ENCODE measurements around the gene NTM.

The NTM gene

DNA sequence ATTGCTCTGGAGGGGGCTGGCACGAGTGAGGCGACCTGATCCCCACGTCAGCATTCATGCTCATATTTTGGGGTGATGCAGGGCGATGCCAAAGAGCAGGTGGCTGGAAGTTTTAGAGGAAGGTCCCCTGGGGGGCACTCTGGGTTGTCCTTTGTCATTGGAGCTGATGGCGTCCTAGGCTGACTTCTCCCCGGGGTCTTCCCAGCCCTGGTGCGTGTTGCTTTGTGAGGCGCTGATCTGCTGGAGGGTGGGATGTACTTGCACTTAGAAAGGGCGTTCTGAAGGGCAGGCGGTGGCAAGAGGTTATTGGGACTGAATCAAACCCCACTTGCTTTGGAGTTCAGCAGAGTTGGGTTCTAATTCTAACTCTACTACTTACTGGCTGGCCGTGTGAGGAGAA lies 313.3 kb downstream of the NTM start:
- DNase-seq (ENCODE audit: low read depth in 3 of 3, low spot score in 1 of 3) = no peak

DNA sequence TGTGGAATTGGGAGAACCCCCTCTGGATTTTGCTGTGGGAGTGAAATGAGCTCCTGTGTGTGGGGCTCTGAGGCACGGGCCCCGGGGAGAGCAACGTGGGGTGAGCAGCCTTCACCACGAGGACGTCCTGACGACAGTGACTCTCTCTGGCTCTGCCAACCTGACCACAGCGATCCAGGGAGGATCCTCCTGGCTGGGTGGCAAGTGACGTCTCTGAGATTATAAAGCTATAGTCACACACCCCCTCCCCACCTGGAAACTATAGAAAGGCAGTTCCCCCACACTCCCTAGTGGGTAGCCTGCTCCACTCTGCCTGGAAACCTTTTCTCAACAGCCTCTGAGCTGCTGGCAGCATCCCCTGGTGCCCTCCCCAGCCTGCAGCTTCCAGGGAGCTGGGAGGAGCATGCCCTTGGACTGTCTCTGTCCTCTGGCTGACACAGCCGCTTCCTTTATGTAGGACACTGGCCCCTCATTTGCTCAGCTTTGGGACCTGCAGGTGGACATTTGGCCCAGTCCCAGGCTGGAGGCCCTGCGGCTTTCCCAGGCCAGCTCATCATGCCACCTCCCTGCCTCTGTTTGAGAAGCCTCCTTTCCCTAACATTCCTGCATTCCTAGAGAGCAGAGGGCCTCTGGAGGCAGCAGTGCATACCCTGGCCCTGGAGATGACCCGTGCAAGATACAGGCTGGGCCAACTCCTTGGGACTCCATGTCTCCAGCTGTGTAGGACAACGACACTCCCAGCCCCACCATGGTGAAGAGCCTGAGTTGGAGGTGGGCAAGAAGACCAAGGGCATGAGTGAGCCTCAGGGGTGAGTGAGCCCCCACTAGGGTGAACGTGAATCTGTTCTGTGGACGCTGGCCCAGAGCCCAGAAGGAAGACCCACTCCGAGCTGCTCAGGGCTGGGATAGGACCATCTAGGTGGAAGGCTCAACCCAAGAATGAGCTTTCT lies 314.0 kb downstream of the NTM start:
- DNase-seq (ENCODE audit: low read depth in 3 of 3, low spot score in 1 of 3) = no peak

DNA sequence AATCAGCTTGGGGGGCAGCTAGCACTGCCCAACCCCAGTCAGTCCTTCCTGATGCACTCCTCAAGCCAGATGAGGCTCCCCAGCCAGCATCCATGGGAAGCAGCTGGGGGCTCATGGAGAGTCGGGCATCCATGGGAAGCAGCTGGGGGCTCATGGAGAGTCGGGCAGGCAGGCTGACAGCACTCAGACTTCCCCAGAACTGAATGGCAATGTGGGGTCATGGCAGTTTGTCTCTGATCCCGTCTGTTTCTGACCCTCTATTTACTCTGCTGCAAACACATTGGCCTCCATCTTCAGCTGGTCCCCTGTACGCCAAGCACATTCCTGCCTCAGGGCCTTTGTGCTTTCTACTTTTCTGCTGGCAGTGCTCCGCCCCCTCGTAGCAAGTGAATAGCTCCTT lies 314.8 kb downstream of the NTM start:
- no peak for DNase-seq (ENCODE audit: low read depth in 3 of 3, low spot score in 1 of 3)

DNA sequence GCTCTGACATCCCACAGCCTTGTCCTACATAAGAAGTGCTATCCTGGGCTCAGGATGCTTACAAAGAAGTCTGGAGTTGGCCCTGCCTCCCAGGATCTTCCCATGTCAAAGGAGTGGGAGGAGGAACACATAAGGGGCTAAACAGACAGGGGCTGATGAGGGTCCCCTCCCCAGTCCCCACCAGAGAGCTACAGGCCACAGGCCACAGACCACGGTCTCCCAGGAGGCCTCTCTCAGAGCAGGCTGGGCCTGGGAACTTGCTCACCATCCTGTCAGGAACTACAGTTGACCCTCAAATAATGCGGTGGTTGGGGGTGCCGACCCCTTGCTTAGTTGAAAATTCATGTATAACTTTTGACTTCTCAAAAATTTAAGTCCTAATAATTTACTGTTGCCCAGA lies 315.5 kb downstream of the NTM start:
- no peak for DNase-seq (ENCODE audit: low read depth in 3 of 3, low spot score in 1 of 3)

DNA sequence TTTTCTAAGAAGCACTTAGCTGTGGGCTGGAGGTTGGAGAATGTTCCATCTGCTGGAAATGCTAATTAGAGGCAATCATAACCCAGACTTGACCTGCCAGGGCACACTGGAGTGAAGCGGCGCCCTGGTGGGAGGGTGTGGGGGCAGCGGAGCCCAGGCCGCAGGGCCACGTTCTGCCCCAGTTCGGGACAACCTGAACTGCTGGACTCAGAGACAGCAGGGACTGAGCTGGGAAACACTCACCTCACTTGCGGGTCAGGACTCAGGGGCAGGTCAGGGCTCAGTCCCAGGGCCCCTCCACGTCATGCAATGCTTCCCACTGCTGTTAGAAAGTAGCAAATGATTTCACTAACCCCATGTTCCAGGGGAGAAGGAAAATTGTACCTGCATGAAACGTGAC lies 316.4 kb downstream of the NTM start:
- DNase-seq (ENCODE audit: low read depth in 3 of 3, low spot score in 1 of 3) = no peak

DNA sequence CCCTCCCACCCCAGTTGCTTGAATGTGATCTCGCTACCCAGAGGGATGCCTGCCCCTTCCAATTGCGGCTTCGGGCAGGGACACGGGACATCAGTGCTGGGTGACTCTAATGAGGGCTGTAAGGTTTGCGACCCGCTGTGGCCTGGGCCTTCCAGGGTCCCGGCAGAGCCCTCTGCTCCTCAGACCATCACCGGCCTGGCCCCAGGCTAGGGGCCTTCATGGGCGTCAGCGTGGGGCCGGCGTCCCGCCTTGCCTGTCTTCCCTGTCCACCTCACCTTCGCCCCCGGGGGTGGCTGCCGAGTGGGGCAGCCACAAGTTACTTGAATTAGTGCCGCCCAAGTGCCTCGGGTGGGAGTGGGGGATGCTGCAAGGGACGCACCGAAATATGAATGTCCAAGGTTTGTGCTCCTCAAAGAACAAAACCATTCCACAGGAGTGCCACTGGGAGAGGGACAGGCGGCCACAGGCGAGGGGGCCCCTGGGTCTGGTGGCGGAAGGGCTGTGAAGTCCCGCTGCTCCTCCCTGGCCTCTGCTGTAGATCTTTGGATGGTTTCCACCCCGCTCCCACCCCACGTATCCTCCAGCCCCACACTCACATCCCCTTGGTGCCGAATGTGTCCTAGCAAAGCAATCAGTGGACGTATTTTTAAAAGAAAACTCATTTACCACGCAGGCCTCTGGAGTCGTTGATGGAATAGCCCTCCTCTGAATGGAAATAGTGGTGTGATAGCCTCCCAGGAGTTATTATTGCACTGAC lies 317.1 kb downstream of the NTM start:
- DNase-seq (ENCODE audit: low read depth in 3 of 3, low spot score in 1 of 3) = no peak

DNA sequence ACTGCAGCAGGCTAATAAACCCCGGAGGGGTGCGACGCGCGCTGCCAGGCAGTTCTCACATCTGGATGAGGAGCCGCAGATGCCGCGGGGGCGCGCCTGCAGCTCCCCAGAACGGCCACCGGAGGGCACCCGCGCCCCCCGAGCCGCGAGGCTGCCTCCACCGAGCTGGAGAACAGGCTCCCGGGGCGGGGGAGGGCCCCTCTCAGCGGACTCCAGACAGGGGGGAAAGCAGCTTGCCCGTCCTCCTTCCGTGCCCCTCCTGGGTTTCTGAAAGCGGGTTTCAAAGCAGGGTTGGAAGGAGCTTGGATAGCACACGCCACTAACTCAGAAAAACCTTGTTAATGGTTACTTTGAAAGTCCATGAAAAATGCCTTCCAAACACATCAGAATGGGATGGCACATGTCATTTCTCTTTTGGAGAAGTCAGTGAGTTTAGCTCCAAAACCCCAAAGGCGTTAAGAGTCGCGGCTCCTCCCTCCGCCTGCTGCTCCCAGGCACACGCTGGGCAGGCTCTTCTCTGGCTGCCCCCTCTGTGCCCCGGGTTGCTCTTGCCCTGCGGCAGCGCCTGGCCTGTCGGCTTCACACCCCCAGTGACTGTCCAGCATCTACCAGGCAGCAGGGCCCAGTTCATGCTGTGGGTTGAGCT lies 317.8 kb downstream of the NTM start:
- DNase-seq (ENCODE audit: low read depth in 3 of 3, low spot score in 1 of 3) = no peak

DNA sequence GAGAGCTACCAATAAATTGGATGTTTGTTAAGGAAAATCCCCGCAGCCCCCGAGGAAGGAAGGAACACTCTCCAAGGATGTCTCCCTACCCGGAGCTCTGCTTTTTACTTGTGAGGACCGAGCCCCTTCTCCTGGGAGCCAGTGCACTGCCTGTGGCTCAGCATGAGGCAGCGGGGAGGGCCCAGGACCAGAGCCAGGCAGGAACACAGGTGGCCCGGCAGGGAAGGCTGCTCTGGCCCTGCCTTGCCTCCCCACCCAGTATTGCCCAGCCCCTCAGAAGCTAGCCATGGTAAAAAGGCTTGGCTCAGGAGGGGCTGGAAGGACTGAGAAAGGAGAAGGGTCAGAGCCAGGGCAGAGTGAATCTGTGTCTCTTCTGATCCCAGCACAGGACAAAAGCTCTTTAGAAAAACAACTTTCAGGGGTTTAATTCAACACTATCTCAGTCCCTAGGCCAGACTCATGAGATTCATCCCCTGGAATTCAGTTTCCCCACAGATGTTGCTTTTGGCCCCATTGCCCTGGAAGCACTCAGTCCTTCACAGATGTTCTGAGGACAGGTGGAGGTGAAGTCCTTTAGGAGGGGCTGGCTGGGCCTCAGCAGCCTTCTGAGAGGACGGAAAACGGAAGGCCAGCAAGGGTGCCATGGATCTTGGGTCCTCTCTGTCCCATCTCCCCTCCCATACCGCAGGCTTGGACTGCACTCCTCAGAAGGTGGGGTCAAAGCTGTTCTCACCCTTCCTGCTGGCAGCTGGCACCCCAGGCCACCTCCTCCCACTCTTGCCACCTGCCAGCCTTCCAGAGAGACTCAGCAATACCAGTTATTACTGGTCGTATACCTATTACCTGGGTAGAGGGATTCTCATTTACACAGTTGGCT lies 318.9 kb downstream of the NTM start:
- no peak for DNase-seq (ENCODE audit: low read depth in 3 of 3, low spot score in 1 of 3)

DNA sequence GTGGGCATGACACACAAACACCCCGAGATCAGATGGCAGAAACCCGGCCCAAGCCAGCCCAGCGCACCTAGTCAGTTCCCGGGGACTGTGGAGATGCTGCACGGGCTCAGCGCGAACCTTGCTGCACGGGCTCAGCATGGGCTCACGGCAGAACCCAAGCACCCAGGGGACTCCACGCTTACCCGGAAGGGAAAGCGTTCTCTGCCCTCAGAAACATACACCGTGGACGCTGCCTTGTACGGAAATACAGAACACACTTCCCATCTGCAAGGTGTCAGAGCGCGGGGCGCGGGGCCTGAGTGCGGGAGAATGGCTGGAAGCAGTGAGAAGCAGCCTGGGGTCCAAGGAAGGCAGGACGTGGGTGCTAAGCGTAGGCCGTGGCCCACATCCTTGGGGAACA lies 319.9 kb downstream of the NTM start:
- no peak for DNase-seq (ENCODE audit: low read depth in 3 of 3, low spot score in 1 of 3)

DNA sequence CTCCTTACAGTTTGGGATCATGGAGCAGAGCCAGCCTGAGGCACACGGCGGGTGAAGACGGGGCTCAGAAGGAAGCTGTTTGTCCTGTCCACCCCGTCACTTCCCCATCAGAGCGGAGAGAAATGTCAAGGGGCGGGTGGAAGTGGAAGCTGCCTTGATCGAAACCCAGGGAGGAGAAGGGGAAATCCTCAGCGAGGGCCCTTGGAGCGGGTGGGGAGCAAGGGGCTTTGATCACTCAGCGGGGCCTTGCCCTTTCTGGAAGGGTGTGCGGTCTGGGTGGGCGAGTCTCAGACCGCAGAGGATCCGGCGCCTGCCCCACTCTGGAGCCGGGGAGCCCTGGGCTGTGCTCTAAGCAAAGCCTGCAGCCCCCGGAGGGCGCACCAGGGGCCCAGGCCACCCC lies 320.4 kb downstream of the NTM start:
- DNase-seq (ENCODE audit: low read depth in 3 of 3, low spot score in 1 of 3) = no peak

DNA sequence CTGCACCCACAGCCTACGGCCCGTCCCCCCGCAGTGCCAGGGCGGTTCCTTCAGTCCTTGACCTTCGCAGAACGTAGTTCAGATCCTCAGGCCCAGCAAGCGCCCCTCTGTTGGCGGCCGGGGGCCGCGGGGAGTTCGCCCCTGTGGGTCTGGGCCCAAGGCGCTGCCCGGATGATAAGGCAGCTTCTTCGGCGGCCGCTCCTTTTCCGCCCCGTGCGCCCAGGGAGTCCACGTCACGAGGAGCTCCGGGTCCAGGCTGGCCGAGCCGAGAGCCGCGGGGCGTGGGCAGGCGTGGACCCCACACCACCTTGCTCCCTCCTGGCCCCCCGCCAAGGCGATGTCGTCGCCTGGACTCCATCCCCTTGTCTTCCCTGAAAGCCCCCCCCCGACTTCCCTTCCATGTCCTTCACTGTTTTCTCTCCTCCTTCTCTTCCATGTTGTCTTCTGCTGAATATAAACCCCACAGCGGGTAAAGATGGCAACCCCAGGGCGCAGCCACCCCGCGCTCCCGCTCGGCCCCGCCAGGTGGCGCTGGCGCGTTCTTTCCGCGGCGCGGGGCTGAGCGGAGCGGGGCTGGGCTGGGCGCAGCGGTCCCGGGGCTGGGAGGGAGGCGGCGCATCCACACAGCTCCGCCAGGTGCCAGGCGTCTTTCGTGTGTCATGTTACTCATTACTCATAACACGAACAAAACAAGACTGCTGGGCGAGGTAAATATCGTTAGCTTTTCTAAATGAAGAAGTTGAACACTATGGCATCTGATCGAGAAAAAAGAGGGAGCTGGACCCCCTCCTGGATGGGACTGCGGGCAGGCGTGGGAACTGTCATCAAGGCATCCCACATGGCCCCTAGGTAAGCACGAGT lies 321.0 kb downstream of the NTM start:
- DNase-seq (ENCODE audit: low read depth in 3 of 3, low spot score in 1 of 3) = no peak

DNA sequence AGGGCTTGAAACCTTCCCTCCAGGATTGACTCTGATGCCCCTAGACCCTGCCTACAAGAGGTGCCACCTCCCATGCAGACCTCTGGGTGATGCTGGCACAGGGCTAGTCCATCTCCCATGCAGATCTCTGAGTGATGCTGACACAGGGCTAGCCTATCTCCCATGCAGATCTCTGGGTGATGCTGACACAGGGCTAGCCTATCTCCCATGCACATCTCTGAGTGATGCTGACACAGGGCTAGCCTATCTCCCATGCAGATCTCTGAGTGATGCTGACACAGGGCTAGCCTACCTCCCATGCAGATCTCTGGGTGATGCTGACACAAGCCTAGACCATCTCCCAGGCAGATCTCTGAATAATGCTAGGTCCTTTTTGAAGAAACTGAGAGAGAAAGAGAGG lies 321.7 kb downstream of the NTM start:
- no peak for DNase-seq (ENCODE audit: low read depth in 3 of 3, low spot score in 1 of 3)

DNA sequence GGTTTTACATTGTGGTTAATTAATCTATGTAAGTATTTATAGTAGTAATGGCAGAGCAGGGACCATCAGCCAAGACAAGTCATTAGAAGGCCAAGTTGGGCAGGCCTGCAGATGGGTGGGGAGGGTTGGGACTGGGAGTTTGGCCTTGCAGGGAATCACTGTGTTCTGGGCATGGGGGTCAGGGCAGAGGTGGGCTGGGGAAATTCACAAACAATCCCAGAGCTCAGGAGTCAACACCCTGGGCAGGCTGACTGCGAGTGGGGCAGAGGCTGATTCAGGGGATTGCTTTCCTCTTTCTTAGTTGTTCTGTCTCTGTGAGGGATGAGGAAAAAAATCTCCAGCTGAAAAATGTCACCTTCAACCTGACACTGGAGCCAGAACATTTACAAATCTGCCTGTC lies 322.5 kb downstream of the NTM start:
- no peak for DNase-seq (ENCODE audit: low read depth in 3 of 3, low spot score in 1 of 3)

DNA sequence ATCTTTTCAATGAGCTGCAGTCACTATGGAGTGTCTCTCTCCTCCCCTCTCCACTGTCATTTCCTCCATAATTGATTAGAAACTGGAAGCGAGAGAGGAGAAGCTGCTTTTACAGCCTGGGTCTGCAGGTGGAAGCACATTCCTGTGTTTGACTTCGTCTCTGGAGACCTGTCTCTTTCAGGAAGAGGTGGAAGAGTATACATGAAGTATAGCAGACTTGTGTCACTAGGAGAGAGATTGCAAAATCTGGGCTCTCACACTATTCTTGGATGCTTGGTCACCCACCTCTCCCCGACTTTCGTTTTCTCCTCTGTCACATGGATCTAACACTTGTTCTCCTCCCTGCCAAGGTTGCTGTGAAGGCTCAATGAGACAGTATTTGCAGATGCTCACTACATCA lies 323.3 kb downstream of the NTM start:
- DNase-seq (ENCODE audit: low read depth in 3 of 3, low spot score in 1 of 3) = no peak

DNA sequence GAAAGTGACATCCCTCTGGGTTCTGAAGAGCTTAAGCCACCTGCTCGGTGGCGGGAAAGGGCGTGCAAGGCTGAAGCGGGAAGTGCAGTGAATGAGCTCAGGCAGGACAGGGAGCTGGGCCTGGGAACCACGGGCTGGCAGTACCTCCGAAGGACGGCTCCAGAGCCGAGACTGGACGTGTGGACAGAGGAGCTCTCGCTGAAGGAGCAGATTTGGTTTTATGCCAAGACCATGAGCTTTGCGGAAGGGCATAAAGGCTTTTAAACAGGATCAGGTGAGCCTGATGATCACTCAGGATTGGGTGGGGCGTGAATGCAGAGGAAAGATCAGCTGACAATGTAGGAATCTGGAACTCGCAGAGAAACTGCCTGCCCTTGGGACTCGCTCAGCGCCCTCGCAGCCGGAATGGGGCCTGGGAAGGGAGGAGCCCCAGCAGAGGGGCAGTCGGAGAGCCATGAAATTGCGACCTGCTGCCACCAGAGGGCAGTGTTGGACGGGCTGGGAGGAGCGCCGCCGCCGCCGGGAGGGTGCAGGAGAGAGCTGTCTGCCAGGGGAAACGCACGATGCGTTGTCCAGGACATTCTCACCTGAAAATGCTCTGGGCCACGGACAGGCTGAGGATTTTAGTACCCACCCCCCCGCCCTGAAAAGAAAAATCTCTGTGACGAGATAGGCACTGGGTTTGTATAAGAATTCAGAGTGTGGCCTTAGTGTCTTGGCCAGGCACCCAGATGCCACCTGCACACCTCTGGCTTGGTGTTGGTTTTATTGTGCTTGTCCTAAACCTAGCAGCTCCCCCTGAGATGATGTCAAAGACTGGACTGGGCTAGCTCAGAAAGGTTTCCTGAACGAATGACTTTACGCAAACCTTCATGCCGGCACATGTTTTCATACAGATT lies 324.4 kb downstream of the NTM start:
- peak in 1 of 3 donors; percentile 39 for DNase-seq (ENCODE audit: low read depth in 3 of 3, low spot score in 1 of 3)

DNA sequence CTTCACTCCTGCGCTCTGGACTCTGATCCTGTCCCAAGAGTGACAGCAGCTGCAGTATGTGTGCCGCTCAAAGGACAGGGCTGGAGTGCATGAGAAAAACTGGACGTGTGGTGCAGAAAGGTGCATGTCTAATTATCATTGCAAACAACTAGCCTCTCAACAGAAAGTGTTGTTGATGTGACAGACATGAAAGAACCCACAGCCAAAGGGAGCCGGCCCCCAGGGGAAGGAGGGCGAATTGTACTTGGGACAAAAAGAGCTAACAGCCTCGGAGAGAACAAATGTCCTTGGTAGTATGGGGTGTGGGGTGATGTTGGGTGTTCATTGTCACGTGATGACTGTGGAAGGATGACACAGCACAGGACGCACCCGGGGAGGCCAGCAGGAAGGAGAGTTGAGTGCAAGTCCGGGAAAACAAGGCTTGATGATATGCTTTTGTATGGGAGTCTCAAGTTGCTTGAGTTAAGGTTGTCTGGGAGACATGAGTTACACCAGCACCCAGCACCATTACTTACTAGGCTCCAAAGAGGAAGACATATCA lies 325.5 kb downstream of the NTM start:
- no peak for DNase-seq (ENCODE audit: low read depth in 3 of 3, low spot score in 1 of 3)

DNA sequence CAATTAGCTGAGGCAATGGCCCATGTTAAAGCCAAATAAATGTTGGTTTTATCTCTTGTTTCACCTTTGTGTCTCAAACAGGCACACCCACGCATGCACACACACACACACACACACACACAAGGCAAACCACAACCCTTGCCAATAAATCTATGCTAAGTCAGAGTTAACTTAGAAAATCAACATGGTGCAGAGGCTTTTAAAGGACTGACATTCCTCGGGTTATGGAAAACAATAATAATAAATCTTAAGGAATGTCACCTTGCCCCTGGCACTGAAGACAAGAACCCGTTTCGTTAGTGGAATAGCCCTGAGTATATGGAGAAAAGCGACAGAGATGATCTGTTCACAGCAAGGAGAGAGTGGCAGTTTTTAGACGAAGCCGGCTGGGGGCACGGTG lies 326.3 kb downstream of the NTM start:
- DNase-seq (ENCODE audit: low read depth in 3 of 3, low spot score in 1 of 3) = no peak

DNA sequence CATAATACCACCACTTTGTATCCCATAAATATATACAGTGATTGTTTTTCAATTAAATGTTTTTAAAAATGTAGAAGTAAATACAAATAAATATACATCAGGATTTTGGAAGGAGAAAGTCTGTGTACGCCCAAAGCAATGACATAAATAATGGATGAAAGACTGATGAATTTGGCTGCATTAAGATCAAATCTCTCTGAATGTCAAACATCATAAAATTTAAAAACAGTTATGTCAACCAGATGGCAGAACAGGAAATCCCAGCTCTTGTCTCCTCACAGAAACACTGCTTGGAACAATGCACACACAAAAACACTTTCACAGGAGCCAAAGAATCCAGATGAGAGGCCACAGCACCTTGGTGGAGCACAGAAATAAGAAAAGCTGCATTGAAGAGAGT lies 332.9 kb downstream of the NTM start:
- no peak for DNase-seq (ENCODE audit: low read depth in 3 of 3, low spot score in 1 of 3)

DNA sequence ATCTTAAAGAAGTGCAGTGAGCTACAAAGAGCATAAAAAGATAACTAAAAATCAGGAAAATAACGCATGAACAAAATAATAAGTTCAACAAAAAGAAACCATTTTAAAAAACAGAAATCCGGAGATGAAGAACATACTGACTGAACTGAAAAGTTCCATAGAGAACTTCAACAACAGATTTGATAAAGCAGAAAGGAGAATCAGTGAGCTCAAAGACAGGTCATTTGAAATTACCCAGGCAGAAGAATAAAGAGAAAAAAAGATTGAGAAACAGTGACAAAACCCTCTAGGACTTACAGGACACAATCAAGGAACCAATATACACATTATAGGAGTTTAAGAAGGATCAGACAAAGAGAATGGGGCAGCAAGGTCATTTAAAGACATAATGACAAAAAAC lies 334.3 kb downstream of the NTM start:
- no peak for DNase-seq (ENCODE audit: low read depth in 3 of 3, low spot score in 1 of 3)
